ENCODE measurements around the gene PRORP.

DNA sequence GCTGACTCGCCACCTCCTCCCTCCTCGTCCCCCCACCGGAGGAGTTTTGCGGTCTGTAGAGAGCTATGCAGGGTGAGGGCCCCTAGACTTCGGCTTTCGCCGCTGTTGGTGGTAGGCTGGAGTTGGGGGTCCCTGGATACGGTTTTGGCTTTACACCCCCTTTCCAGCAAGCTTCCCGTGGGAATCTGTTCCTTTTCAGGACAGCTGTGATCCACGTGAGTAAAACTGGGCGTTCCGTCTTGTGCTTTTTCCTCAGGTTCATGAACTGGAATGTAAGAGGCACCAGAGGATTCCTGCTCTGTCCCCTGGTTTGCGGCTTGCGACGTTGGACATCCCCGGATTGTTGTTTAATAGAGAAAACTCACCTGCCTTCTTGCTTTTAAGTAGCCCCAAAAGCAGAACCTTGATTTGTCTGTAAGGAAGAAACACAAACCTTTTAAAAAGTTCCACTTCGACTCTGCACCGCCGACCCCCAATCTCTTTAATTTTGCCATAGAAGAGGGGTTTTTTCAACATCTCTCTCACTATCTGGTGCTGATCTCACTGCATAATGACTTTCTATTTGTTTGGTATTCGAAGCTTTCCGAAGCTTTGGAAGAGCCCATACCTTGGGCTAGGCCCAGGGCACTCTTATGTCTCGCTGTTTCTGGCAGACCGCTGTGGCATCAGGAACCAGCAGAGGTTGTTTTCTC lies 490 bp downstream of the PRORP start:
- TF ChIP-seq POLR2AphosphoS5 (IDR thresholded peaks at IDR 0.05; ENCODE audit: low read depth, low read length) (no peak), REST (IDR thresholded peaks at IDR 0.05; ENCODE audit: insufficient read depth in 1 of 2, low read depth in 2 of 2, low read length in 2 of 2) (no peak), TAF1 (IDR thresholded peaks at IDR 0.05; ENCODE audit: borderline replicate concordance, insufficient read depth, low read length) (no peak), SIN3A (IDR thresholded peaks at IDR 0.05; ENCODE audit: borderline replicate concordance, insufficient read depth, low read length) (no peak)

Measured in PFSK-1 (cell line).